ENCODE data around the gene RSAD1.
A peak's percentile ranks its signal among the peaks of the same experiment; 100 is the strongest.
"Not testable (repeated sequence)": the region's sequence is repeated elsewhere in the genome, so short reads cannot be mapped to it uniquely, and the experiment has no call there.

Gene RSAD1

DNA sequence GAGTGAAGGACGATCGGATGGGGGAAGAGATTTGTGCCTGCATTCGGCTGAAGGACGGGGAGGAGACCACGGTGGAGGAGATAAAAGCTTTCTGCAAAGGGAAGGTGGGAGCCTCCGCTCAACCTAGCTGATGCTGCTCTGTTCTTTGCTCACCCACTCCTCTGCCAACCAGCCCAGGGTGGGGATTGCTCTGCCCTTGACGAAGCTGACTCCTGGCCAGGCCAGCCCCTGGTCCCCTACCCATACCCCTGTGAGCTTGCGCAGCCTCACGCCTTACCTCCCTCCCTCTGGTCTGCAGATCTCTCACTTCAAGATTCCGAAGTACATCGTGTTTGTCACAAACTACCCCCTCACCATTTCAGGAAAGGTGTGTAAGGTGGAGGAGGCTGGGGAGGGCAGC lies 4.8 kb upstream of the RSAD1 start:
- Histone ChIP-seq H3K36me3 (no peaks in the 10 kb centered on the region), H3K4me3 (ENCODE audit: low read depth, low read length) (no peak overlapping the region), H3K27ac (no peak overlapping the region), H3K9me3 (ENCODE audit: severe bottlenecking) (no peaks in the 10 kb centered on the region), H3K27me3 (ENCODE audit: insufficient read depth, low read depth, severe bottlenecking) (no peaks in the 10 kb centered on the region)
- DNase-seq, result no peak
- TF ChIP-seq, protein P1, sequence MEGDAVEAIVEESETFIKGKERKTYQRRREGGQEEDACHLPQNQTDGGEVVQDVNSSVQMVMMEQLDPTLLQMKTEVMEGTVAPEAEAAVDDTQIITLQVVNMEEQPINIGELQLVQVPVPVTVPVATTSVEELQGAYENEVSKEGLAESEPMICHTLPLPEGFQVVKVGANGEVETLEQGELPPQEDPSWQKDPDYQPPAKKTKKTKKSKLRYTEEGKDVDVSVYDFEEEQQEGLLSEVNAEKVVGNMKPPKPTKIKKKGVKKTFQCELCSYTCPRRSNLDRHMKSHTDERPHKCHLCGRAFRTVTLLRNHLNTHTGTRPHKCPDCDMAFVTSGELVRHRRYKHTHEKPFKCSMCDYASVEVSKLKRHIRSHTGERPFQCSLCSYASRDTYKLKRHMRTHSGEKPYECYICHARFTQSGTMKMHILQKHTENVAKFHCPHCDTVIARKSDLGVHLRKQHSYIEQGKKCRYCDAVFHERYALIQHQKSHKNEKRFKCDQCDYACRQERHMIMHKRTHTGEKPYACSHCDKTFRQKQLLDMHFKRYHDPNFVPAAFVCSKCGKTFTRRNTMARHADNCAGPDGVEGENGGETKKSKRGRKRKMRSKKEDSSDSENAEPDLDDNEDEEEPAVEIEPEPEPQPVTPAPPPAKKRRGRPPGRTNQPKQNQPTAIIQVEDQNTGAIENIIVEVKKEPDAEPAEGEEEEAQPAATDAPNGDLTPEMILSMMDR (IDR thresholded peaks at IDR 0.05; ENCODE audit: low read depth, low read length), result no peak

DNA sequence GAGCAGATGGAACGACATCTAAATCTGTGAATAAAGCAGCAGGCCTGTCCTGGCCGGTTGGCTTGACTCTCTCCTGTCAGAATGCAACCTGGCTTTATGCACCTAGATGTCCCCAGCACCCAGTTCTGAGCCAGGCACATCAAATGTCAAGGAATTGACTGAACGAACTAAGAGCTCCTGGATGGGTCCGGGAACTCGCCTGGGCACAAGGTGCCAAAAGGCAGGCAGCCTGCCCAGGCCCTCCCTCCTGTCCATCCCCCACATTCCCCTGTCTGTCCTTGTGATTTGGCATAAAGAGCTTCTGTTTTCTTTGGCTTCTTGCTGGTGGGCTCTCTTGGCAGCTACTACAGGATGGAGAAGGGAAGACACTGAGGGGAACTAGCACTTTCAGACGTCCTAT lies 4.1 kb upstream of the RSAD1 start:
- no peak overlapping the region for H3K27ac ChIP-seq
- H3K27me3 ChIP-seq (ENCODE audit: insufficient read depth, low read depth, severe bottlenecking), result no peaks in the 10 kb centered on the region
- no peak overlapping the region for H3K4me3 ChIP-seq (ENCODE audit: low read depth, low read length)
- H3K36me3 ChIP-seq, result no peaks in the 10 kb centered on the region
- DNase-seq, result no peak
- TF ChIP-seq, protein P1 (IDR thresholded peaks at IDR 0.05; ENCODE audit: low read depth, low read length), result no peak
- no peaks in the 10 kb centered on the region for H3K9me3 ChIP-seq (ENCODE audit: severe bottlenecking)

DNA sequence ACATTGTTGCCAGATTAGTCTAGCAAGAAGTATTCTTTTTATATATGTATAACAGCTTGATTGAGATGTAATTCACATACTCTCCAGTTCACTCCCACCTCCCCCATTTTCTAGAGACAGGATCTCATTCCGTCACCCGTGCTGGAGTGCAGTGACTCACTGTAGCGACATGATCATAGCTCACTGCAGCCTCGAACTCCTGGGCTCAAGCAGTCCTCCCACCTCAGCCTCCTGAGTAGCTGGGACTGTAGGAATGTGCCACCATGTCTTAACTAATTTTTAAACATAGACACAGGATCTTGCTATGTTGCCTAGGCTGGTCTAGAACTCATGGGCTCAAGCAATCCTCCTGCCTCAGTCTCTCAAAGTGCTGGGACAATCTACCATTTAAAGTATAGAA lies 3.3 kb upstream of the RSAD1 start:
- H3K4me3 ChIP-seq (ENCODE audit: low read depth, low read length), result no peak overlapping the region
- H3K9me3 ChIP-seq (ENCODE audit: severe bottlenecking), result no peaks in the 10 kb centered on the region
- no peaks in the 10 kb centered on the region for H3K27me3 ChIP-seq (ENCODE audit: insufficient read depth, low read depth, severe bottlenecking)
- H3K36me3 ChIP-seq, result no peaks in the 10 kb centered on the region; the same call in 1 of the 2 replicates
- H3K27ac ChIP-seq, result no peak overlapping the region
- no peak for DNase-seq
- TF ChIP-seq, protein P1 (IDR thresholded peaks at IDR 0.05; ENCODE audit: low read depth, low read length), result no peak

DNA sequence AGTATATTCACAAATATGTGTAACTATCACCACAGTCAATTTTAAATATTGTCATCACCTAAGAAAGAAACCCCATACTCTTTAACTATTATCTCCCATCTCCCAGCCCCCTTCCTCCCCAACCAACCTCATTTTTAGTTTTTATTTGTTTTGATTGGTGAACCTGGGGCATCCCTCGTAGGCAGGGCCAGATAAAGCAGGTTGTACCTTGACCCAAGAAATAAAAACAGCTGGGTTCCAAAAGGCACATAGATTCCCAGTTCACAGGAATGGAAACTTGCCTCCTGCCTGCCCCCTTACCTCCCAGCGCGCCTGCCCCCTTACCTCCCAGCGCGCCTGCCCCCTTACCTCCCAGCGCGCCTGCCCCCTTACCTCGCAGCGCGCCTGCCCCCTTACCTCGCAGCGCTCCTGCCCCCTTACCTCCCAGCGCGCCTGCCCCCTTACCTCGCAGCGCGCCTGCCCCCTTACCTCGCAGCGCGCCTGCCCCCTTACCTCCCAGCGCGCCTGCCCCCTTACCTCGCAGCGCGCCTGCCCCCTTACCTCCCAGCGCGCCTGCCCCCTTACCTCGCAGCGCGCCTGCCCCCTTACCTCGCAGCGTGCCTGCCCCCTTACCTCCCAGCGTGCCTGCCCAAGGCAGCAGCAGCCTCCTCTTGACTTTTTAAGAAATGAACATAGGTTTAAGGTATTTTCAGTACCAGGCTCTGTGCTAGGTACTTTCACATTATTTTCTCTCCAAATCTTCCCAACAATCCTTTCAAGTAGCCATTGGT lies 2.7 kb upstream of the RSAD1 start:
- DNase-seq; H3K27ac ChIP-seq; H3K9me3 ChIP-seq (ENCODE audit: severe bottlenecking); H3K36me3 ChIP-seq; H3K4me3 ChIP-seq (ENCODE audit: low read depth, low read length); H3K27me3 ChIP-seq (ENCODE audit: insufficient read depth, low read depth, severe bottlenecking): not testable (repeated sequence)

DNA sequence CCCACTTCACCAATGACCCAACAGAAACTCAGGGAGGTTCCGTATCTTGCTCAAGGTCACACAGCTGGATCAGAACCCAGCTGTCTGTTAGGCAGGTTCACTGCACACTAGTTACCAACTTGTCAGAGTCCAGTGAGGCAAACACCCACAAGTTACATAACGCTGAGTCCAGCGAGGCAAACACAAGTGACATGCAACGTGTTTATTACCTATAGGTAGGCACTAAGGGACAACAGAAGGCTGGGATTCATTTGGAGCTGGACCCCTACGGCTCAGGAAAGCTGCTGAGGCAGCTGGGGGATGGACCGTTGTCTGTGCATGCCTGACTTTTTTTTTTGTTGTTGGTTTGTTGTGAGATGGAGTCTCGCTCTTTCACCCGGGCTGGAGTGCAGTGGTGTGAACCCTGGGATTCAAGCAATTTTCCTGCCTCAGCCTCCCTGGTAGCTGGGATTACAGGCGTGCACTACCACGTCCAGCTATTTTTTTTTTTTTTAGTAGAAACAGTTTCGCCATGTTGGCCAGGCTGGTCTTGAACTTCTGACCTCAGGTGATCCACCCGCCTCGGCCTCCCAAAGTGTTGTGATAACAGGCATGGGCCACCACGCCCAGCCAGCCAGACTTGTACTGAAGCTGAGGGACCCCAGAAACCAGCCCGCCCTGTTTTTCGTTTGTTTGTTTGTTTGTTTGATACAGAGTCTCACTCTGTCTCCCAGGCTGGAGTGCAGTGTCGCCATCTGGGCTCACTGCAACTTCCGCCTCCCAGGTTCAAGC lies 1.9 kb upstream of the RSAD1 start:
- TF ChIP-seq, protein P1 (IDR thresholded peaks at IDR 0.05; ENCODE audit: low read depth, low read length), result no peak
- H3K4me3 ChIP-seq (ENCODE audit: low read depth, low read length), result no peak overlapping the region
- no peak overlapping the region for H3K27ac ChIP-seq
- H3K36me3 ChIP-seq, result no peaks in the 10 kb centered on the region; the same call in 1 of the 2 replicates
- no peak for DNase-seq
- H3K9me3 ChIP-seq (ENCODE audit: severe bottlenecking), result no peaks in the 10 kb centered on the region
- H3K27me3 ChIP-seq (ENCODE audit: insufficient read depth, low read depth, severe bottlenecking), result no peaks in the 10 kb centered on the region

DNA sequence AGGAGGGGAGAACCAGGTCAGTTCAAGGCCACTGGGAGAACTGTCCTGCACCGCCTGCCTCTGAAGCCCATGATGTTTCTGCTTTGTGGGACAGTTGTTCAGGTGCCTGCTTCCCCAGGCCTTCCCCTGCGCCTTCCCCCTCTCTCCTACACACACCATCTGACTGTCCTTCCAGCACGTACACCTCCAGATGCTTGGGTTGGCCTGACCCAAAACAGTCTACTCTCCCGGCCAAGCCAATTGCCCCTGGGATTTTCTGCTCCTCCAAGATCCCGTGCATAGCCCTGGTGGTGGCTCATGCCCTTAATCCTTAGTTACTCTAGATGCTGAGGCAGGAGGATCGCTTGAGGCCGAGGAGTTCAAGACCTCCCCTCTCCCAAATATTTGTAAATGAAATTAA lies 684 bp upstream of the RSAD1 start:
- TF ChIP-seq, protein P1 (IDR thresholded peaks at IDR 0.05; ENCODE audit: low read depth, low read length), result no peak
- H3K9me3 ChIP-seq (ENCODE audit: severe bottlenecking), result no peaks in the 10 kb centered on the region
- DNase-seq, result no peak
- no peaks in the 10 kb centered on the region; the same call in 1 of the 2 replicates for H3K36me3 ChIP-seq
- H3K4me3 ChIP-seq (ENCODE audit: low read depth, low read length), result peak overlapping the region; percentile 93
- H3K27ac ChIP-seq, result peak overlapping the region; percentile 93
- no peaks in the 10 kb centered on the region for H3K27me3 ChIP-seq (ENCODE audit: insufficient read depth, low read depth, severe bottlenecking)
